Ascending aorta (tissue), 2 donors: ENCODE results near the gene CDK2. TPM values are rescaled to one million over a fixed set of nuclear protein-coding genes. Genes with fewer than 3 reads are reported as not detected.

Experiments used
- DNase-seq, 2 donors: peaks; one replicate each; pipeline ENCODE4 v3.0.0-alpha.2; 2019; ENCODE audit warnings: low spot score in 2 of 2
- H3K27ac ChIP-seq, 2 donors: fragments of 200-600 bp; sonication (generic); one replicate each; pipeline ENCODE4 v1.5.1; 2016 to 2017; ENCODE audit warnings: mild to moderate bottlenecking in 1 of 2
- H3K27me3 ChIP-seq: fragments of 200-600 bp; sonication (generic); one replicate; pipeline ENCODE4 v1.5.1; 2017
- H3K36me3 ChIP-seq, 2 donors: fragments of 200-600 bp; sonication (generic); one replicate each; pipeline ENCODE4 v1.5.1; 2016
- H3K4me1 ChIP-seq, 2 donors: fragments of 200-600 bp; sonication (generic); one replicate each; pipeline ENCODE4 v1.5.1; 2016 to 2017; ENCODE audit warnings: mild to moderate bottlenecking in 1 of 2
- H3K4me3 ChIP-seq, 2 donors: fragments of 200-600 bp; sonication (generic); one replicate each; pipeline ENCODE4 v1.5.1; 2016 to 2017; ENCODE audit warnings: mild to moderate bottlenecking in 1 of 2
- H3K9me3 ChIP-seq, 2 donors: fragments of 200-600 bp; sonication (generic); one replicate each; pipeline ENCODE4 v1.5.1; 2016
- intact Hi-C: fragments of 100-400 bp; cut with DNase I; formaldehyde crosslinking; loops from one replicate; pipeline ENCODE4 v1.15.1; 2023
- total RNA-seq: library from RNA; depleted of rRNA; stranded (reverse); fragments of >200 nt; gene quantifications from one replicate; pipeline ENCODE4 v1.1.0, GENCODE V29; 2016
- TF ChIP-seq, protein P1 (sequence below), 3 experiments: fragments of 200-600 bp in 2 of 3; fragments of 450-650 bp in 1 of 3; sonication (generic) in 2 of 3; IDR thresholded peaks; one replicate each; pipeline ENCODE4 v1.5.1; 2016 to 2019; ENCODE audit warnings: antibody characterized with exemption in 3 of 3, mild to moderate bottlenecking in 1 of 3, moderate library complexity in 1 of 3

Gene CDK2
- total RNA-seq, 1 donor from 2014 or later = 24.5 TPM

DNA sequence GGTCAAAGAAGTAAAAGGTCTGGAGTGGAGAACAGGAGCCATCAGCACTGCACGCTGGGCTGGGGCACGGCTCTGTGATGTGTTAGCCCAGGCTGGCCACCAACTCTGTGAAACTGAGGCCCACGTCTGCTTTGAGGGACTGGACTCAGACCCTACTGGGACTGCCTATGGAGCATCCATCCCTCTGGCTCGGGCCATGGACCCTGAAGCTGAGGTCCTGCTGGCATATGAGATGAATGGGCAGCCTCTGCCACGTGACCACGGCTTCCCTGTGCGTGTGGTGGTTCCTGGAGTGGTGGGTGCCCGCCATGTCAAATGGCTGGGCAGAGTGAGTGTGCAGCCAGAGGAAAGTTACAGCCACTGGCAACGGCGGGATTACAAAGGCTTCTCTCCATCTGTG lies 37.6 kb downstream of the CDK2 start:
- intact Hi-C loops = no loop called here
- TF ChIP-seq, protein P1, sequence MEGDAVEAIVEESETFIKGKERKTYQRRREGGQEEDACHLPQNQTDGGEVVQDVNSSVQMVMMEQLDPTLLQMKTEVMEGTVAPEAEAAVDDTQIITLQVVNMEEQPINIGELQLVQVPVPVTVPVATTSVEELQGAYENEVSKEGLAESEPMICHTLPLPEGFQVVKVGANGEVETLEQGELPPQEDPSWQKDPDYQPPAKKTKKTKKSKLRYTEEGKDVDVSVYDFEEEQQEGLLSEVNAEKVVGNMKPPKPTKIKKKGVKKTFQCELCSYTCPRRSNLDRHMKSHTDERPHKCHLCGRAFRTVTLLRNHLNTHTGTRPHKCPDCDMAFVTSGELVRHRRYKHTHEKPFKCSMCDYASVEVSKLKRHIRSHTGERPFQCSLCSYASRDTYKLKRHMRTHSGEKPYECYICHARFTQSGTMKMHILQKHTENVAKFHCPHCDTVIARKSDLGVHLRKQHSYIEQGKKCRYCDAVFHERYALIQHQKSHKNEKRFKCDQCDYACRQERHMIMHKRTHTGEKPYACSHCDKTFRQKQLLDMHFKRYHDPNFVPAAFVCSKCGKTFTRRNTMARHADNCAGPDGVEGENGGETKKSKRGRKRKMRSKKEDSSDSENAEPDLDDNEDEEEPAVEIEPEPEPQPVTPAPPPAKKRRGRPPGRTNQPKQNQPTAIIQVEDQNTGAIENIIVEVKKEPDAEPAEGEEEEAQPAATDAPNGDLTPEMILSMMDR (IDR thresholded peaks at IDR 0.05) = no peak
- no peak for DNase-seq
- H3K36me3 ChIP-seq = peaks cover 20 to 22% of the 10 kb centered on the region in 2 donors
- no peak overlapping the region for H3K4me3 ChIP-seq
- H3K4me1 ChIP-seq = peaks cover 0 to 2% of the 10 kb centered on the region in 2 donors
- no peaks in the 10 kb centered on the region for H3K27me3 ChIP-seq
- no peak overlapping the region for H3K27ac ChIP-seq
- no peaks in the 10 kb centered on the region for H3K9me3 ChIP-seq

DNA sequence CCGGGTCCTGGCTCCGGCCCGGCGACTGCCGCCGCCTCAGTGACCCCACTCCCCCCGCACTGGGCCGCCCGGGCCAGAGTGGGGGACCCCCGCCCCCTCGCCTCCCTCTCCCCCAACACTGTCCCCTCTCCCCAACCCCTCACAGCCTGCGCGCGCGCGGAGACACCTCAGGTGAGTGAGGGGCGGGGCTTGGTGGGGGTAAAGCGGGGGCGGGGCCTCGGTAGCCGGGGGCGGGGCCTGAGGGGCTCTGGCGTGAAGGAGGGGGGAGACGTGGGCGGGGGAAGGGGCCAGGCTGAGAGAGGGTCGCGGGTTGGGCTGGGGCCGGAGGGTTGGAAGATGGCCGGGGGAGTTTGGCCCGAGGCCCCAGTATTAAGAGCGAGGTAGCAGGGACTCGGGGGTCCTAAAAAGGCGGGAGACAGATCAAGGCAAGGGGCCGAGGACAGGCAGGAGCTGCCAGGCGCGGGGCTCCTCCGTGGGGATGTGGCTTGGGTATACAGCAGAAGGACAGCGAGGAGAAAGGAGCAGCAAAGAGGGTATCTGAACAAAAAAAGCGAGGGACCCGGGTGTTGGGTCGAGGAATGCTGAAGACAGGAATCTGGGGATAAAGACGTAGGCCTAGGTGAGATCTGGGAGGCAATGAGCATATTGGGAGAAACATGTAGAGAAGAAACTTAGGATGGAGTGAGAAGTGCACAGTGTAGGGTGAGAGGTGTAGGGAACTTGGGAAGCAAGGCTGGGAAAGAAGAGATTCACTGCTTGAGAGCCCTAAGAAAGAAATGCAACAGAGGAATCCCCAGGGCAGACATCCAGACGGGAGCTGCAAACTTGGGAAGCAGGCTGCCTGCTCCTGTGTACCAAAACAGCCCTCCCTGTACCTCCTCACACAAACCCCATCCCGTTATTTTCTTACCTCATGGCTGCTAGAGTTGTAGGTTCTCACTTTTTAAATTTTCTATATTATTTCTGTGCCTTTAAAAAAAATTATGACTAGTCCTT lies 41.2 kb downstream of the CDK2 start:
- intact Hi-C loops = loop anchor here (1.0 to 5.0 kb wide), 3 partner anchors 11 to 69 kb away; partner anchors contain the start of genes RPS26 and SUOX
- Histone ChIP-seq H3K36me3 (peaks cover 13 to 23% of the 10 kb centered on the region in 2 donors), H3K4me3 (peak overlapping the region; percentile 78 to 98), H3K27ac (peak overlapping the region; percentile 93 to 97), H3K4me1 (peaks cover 0 to 2% of the 10 kb centered on the region in 2 donors), H3K27me3 (no peaks in the 10 kb centered on the region), H3K9me3 (no peaks in the 10 kb centered on the region)
- TF ChIP-seq, protein P1 (IDR thresholded peaks at IDR 0.05) = no peak
- DNase-seq = peak in 1 of 2 donors; percentile 70

DNA sequence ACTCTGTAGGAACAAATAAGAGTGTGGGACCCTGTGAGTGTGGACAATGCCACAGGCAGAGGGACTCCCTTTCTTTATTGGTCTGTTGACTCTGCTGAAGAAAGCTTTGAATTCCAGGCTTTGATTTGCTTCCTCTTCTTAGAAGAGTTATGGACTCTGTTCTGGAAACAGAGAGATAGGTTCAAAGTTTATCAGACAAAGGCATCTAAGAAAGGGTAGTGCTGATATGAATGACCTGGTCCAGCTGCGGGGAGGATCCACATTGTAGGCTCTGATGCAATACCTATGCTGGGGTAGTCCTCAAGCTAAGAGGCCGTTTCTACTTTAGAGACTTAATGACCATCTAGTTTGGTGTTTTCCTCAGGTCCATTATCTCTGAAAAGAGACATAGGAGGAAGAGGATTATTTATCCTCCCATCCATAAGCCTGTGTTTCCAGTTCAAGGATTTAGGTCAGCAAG lies 43.5 kb downstream of the CDK2 start:
- TF ChIP-seq, protein P1 (IDR thresholded peaks at IDR 0.05) = no peak
- Histone ChIP-seq H3K4me1 (peaks cover 0 to 2% of the 10 kb centered on the region in 2 donors), H3K36me3 (peaks cover 0 to 10% of the 10 kb centered on the region in 2 donors), H3K4me3 (no peak overlapping the region), H3K27ac (no peak overlapping the region), H3K27me3 (no peaks in the 10 kb centered on the region), H3K9me3 (no peaks in the 10 kb centered on the region)
- no peak for DNase-seq
- intact Hi-C loops = no loop called here

DNA sequence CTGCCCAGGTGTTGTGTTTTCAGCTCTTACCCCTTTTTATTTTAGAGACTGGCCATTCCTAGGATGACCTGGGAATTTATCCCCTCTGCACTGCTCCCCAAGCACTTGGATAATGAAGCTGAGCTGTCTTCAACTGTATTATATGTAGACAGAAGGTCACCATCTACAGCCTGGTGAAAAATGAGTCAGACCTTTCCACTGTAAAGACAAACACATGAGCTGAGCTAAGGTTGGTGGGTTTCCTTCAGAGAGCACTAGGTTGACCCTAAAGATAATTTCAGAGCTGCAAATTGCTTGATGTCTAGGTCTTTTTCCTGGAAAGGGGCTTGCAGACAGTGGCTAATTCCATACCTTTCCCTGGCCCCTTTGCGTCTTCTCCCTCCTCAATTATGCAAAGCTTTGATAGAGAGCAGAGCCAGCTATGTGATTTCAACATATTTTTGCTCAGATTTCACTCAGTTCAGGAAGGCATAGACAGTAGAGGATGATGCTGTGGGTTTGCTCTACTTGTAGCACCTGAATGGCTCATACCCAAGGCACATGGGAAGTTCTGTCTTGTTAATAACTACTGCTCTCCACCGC lies 45.0 kb downstream of the CDK2 start:
- Histone ChIP-seq H3K4me3 (no peak overlapping the region), H3K36me3 (peaks cover 0 to 10% of the 10 kb centered on the region in 2 donors), H3K4me1 (peaks cover 0 to 2% of the 10 kb centered on the region in 2 donors), H3K27ac (no peak overlapping the region), H3K9me3 (no peaks in the 10 kb centered on the region), H3K27me3 (no peaks in the 10 kb centered on the region)
- TF ChIP-seq, protein P1 (IDR thresholded peaks at IDR 0.05) = no peak
- intact Hi-C loops = no loop called here
- no peak for DNase-seq

DNA sequence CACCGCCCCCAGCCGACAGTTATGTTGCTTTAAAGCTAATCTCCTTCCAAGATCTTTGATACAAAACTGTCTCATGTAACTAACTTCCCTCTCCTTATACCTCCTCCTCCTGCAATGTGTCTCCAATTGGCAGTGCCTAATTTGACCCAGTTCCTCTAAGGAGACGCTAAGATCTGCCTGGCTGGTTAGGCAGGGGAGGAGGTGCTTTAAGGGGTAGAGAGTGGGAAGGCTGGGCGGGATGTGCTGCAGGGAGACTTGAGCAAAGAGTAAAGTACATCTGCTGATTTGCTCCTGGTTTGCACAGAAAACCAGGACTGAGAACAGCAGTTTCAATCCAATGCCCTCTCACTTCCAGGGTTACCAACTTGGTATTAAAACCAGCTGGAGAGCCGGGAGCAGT lies 46.9 kb downstream of the CDK2 start:
- no peaks in the 10 kb centered on the region for H3K4me1 ChIP-seq
- no peaks in the 10 kb centered on the region for H3K9me3 ChIP-seq
- no peak overlapping the region for H3K4me3 ChIP-seq
- H3K27ac ChIP-seq = no peak overlapping the region
- intact Hi-C loops = no loop called here
- no peaks in the 10 kb centered on the region for H3K27me3 ChIP-seq
- peaks cover 0 to 12% of the 10 kb centered on the region in 2 donors for H3K36me3 ChIP-seq
- TF ChIP-seq, protein P1 (IDR thresholded peaks at IDR 0.05) = no peak
- no peak for DNase-seq
